Spleen (tissue), 11 donors: ENCODE results near the gene GOLIM4. TPM values are rescaled to one million over a fixed set of nuclear protein-coding genes. Genes with fewer than 3 reads are reported as not detected.
A peak's percentile ranks its signal among the peaks of the same experiment; 100 is the strongest.

Experiments used
- DNase-seq: peaks from one replicate; pipeline ENCODE4 v3.0.0-alpha.2; 2020
- H3K27ac ChIP-seq, 8 donors: fragments of 200-600 bp; sonication (generic) in 7 of 8; 1 replicate in 4 of 8; 2 replicates in 4 of 8; pipeline versions ENCODE4 v1.5.0 to v1.8.0; 2016 to 2021; ENCODE audit warnings: inconsistent platforms in 4 of 8, mild to moderate bottlenecking in 4 of 8, moderate library complexity in 1 of 8
- H3K27me3 ChIP-seq, 7 donors: fragments of 200-600 bp; sonication (generic) in 6 of 7; replicated peaks in 1 of 7; 1 replicate in 4 of 7; 2 replicates in 3 of 7; pipeline versions ENCODE4 v1.5.0 to v1.8.0; 2016 to 2021; ENCODE audit warnings: inconsistent platforms in 3 of 7, mild to moderate bottlenecking in 1 of 7
- H3K36me3 ChIP-seq, 6 donors: fragments of 200-600 bp; sonication (generic) in 5 of 6; 1 replicate in 4 of 6; 2 replicates in 2 of 6; pipeline versions ENCODE4 v1.5.0 to v1.8.0; 2016 to 2021; ENCODE audit warnings: inconsistent platforms in 2 of 6
- H3K4me1 ChIP-seq, 6 donors: fragments of 200-600 bp; sonication (generic) in 5 of 6; 1 replicate in 3 of 6; 2 replicates in 3 of 6; pipeline versions ENCODE4 v1.5.0 to v1.8.0; 2016 to 2021; ENCODE audit warnings: inconsistent platforms in 3 of 6
- H3K4me3 ChIP-seq, 8 donors: fragments of 200-600 bp; sonication (generic) in 7 of 8; 1 replicate in 4 of 8; 2 replicates in 4 of 8; pipeline versions ENCODE4 v1.5.0 to v1.8.0; 2016 to 2021; ENCODE audit warnings: inconsistent platforms in 4 of 8, mild to moderate bottlenecking in 4 of 8, moderate library complexity in 2 of 8
- H3K9me3 ChIP-seq, 8 donors: fragments of 200-600 bp; sonication (generic) in 7 of 8; 1 replicate in 4 of 8; 2 replicates in 4 of 8; pipeline versions ENCODE4 v1.5.0 to v1.8.0; 2016 to 2021; ENCODE audit warnings: inconsistent platforms in 4 of 8
- CTCF ChIP-seq, 11 experiments: fragments of 200-600 bp in 7 of 11; fragments of 450-650 bp in 4 of 11; sonication (generic) in 4 of 11; IDR thresholded peaks in 8 of 11; conservative IDR thresholded peaks in 3 of 11; 1 replicate in 7 of 11; 2 replicates in 4 of 11; pipeline versions ENCODE4 v1.4.0 to v1.8.0; 2016 to 2021; ENCODE audit warnings: antibody characterized with exemption in 11 of 11, inconsistent platforms in 4 of 11, mild to moderate bottlenecking in 1 of 11
- POLR2A ChIP-seq, 3 donors: fragments of 450-650 bp; IDR thresholded peaks; one replicate each; pipeline ENCODE4 v1.5.1; 2017; ENCODE audit warnings: antibody characterized with exemption in 3 of 3, mild to moderate bottlenecking in 1 of 3
- POLR2AphosphoS5 ChIP-seq, 3 donors: sonication (generic); formaldehyde crosslinking; IDR thresholded peaks; one replicate each; pipeline ENCODE4 v1.5.1; 2017; ENCODE audit warnings: antibody characterized with exemption in 3 of 3
- WGBS, 5 donors: extraction: QIAGEN DNeasy Blood & Tissue Kit in 3 of 5; methylation state at CpG; one replicate each; pipeline versions ENCODE4 v1.1.5 to v1.1.7; 2013 to 2018; 5-methylcytosine and 5-hydroxymethylcytosine counted together
- intact Hi-C: fragments of 100-400 bp; cut with DNase I; formaldehyde crosslinking; loops from one replicate; pipeline ENCODE4 v1.15.0; 2023; ENCODE audit warnings: low total_unique reads
- polyA plus RNA-seq, 3 donors: library from polyadenylated mRNA; stranded (reverse); fragments of 200-250 nt; gene quantifications; one replicate each; pipeline ENCODE4 v1.2.1, GENCODE V29; 2013
- total RNA-seq, 7 donors: library from RNA; depleted of rRNA in 3 of 7; stranded (reverse); fragments of >200 nt in 3 of 7; fragmentation: NEBNext Ultra II Directional in 4 of 7; extraction: Animal tissue kit (Norgen Biotek cat#: 25700) in 4 of 7; gene quantifications; one replicate each; pipeline versions ENCODE4 v1.1.0 to v1.2.1, GENCODE V29; 2016 to 2021
- donor health status: healthy with polysubstance abuse.
- donor health status: DM: no; HTN: no; CAD: no; lungs with moderate emphysema.
- donor health status: DM: no; HTN: no; CAD: no.
- donor health status: Bipolar disorder and iron deficiency.
- donor health status: healthy.
- donor health status: DM: no; HTN: no; CAD: no.
- donor health status: DM: yes; HTN: yes; CAD: no.

Gene GOLIM4
- total and polyA plus RNA-seq, 10 donors: 5.5 to 44.8 (median 23.1) TPM

GRCh38 chr3:168124291-168124690, 28.6 kb upstream of the GOLIM4 start:
- DNase-seq: no peak
- H3K4me1 ChIP-seq: peaks cover 0 to 4% (median 0%) of the 10 kb centered on the region in 6 donors
- peaks cover 0 to 19% (median 0%) of the 10 kb centered on the region in 8 donors for H3K9me3 ChIP-seq
- TF ChIP-seq POLR2A (IDR thresholded peaks at IDR 0.05) (no peak), POLR2AphosphoS5 (IDR thresholded peaks at IDR 0.05) (no peak), CTCF (IDR thresholded peaks at IDR 0.05 in 8 of 11, conservative IDR thresholded peaks at IDR 0.05 in 3 of 11) (no peak)
- no peak overlapping the region for H3K4me3 ChIP-seq
- no peak overlapping the region for H3K27ac ChIP-seq
- H3K36me3 ChIP-seq: no peaks in the 10 kb centered on the region
- intact Hi-C loops: no loop called here
- H3K27me3 ChIP-seq: peaks cover 0 to 8% (median 0%) of the 10 kb centered on the region in 7 donors

- no peaks in the 10 kb centered on the region for H3K36me3 ChIP-seq
- H3K27ac ChIP-seq: no peak overlapping the region
- no peak overlapping the region for H3K4me3 ChIP-seq
- 76 to 91% (median 84%) methylated on average over 6 of the region's 6 CpGs for WGBS, 5 donors
- peaks cover 0 to 19% (median 0%) of the 10 kb centered on the region in 8 donors for H3K9me3 ChIP-seq
- peaks cover 0 to 4% (median 0%) of the 10 kb centered on the region in 6 donors for H3K4me1 ChIP-seq
- no peak for TF ChIP-seq POLR2AphosphoS5 (IDR thresholded peaks at IDR 0.05)
- no peak for TF ChIP-seq POLR2A (IDR thresholded peaks at IDR 0.05)
- TF ChIP-seq CTCF (IDR thresholded peaks at IDR 0.05 in 8 of 11, conservative IDR thresholded peaks at IDR 0.05 in 3 of 11): no peak
- no peak for DNase-seq
- intact Hi-C loops: no loop called here
- peaks cover 0 to 6% (median 0%) of the 10 kb centered on the region in 7 donors for H3K27me3 ChIP-seq
Measured at GRCh38 chr3:168123201-168124176, 27.8 kb upstream of the GOLIM4 start.

- Histone ChIP-seq H3K4me3 (no peak overlapping the region), H3K27ac (peak overlapping the region in 2 of 8 donors; percentile 10), H3K9me3 (no peaks in the 10 kb centered on the region), H3K27me3 (no peaks in the 10 kb centered on the region), H3K36me3 (no peaks in the 10 kb centered on the region), H3K4me1 (peaks cover 0 to 10% (median 0%) of the 10 kb centered on the region in 6 donors)
- no peak for DNase-seq
- TF ChIP-seq POLR2AphosphoS5 (IDR thresholded peaks at IDR 0.05) (no peak), CTCF (IDR thresholded peaks at IDR 0.05 in 8 of 11, conservative IDR thresholded peaks at IDR 0.05 in 3 of 11) (no peak), POLR2A (IDR thresholded peaks at IDR 0.05) (no peak)
- WGBS, 5 donors: 42 to 67% (median 55%) methylated on average over 4 of the region's 4 CpGs
- intact Hi-C loops: no loop called here
Measured at GRCh38 chr3:168121184-168122017, 25.7 kb upstream of the GOLIM4 start.
